Mesendoderm (in vitro differentiated cells): ENCODE measurements around the gene P3H2.

Experiments used
- DNase-seq: peaks from one replicate; pipeline ENCODE4 v3.0.0; 2013
- H2AK5ac ChIP-seq: 2 replicates; pipeline ENCODE4 v1.6.1; 2013; ENCODE audit warnings: low read length, inconsistent platforms
- H2BK120ac ChIP-seq: 2 replicates; pipeline ENCODE4 v1.6.1; 2013; ENCODE audit warnings: low read depth, mild to moderate bottlenecking, low read length, moderate library complexity, mixed read lengths
- H2BK15ac ChIP-seq: replicated peaks from 2 replicates; pipeline ENCODE4 v1.6.1; 2013; ENCODE audit warnings: low read depth, mild to moderate bottlenecking, moderate library complexity
- H2BK5ac ChIP-seq: 2 replicates; pipeline ENCODE4 v1.6.1; 2013; ENCODE audit warnings: low read length, inconsistent platforms
- H3K18ac ChIP-seq: 2 replicates; pipeline ENCODE4 v1.6.1; 2013; ENCODE audit warnings: mild to moderate bottlenecking, low read length, mixed read lengths
- H3K23ac ChIP-seq: one replicate; pipeline ENCODE4 v1.6.1; 2013; ENCODE audit warnings: low read length
- H3K27ac ChIP-seq: 2 replicates; pipeline ENCODE4 v1.5.1; 2013; ENCODE audit warnings: low read depth, mild to moderate bottlenecking, inconsistent platforms, low read length, moderate library complexity
- H3K27me3 ChIP-seq: 2 replicates; pipeline ENCODE4 v1.6.1; 2013; ENCODE audit warnings: low read length, control low read depth, mild to moderate bottlenecking, inconsistent platforms; ENCODE audit not compliant: insufficient read depth, poor library complexity
- H3K36me3 ChIP-seq: 2 replicates; pipeline ENCODE4 v1.6.1; 2013; ENCODE audit warnings: low read length, inconsistent platforms; ENCODE audit not compliant: control insufficient read depth, insufficient read depth
- H3K4ac ChIP-seq: one replicate; pipeline ENCODE4 v1.6.1; 2013; ENCODE audit warnings: low read depth, mild to moderate bottlenecking, low read length, moderate library complexity
- H3K4me1 ChIP-seq: 2 replicates; pipeline ENCODE4 v1.6.1; 2013; ENCODE audit warnings: low read depth, low read length, inconsistent platforms; ENCODE audit not compliant: control insufficient read depth
- H3K4me2 ChIP-seq: 2 replicates; pipeline ENCODE4 v1.6.1; 2013; ENCODE audit warnings: low read length
- H3K4me3 ChIP-seq: 2 replicates; pipeline ENCODE4 v1.5.1; 2013; ENCODE audit warnings: mild to moderate bottlenecking, low read length
- H3K56ac ChIP-seq: one replicate; pipeline ENCODE4 v1.6.1; 2013; ENCODE audit warnings: low read length
- H3K79me1 ChIP-seq: 2 replicates; pipeline ENCODE4 v1.6.1; 2013; ENCODE audit warnings: low read length, inconsistent platforms
- H3K79me2 ChIP-seq: 2 replicates; pipeline ENCODE4 v1.6.1; 2013; ENCODE audit warnings: mild to moderate bottlenecking, low read length; ENCODE audit not compliant: control insufficient read depth, insufficient read depth
- H3K9ac ChIP-seq: 2 replicates; pipeline ENCODE4 v1.6.1; 2013; ENCODE audit warnings: low read length, inconsistent platforms
- H4K5ac ChIP-seq: one replicate; pipeline ENCODE4 v1.6.1; 2013; ENCODE audit warnings: low read length
- H4K8ac ChIP-seq: one replicate; pipeline ENCODE4 v1.6.1; 2013; ENCODE audit warnings: low read depth, mild to moderate bottlenecking, control low read depth, low read length, moderate library complexity
- WGBS: extraction: QIAGEN DNeasy Blood & Tissue Kit; methylation state at CpG from one replicate; pipeline ENCODE4 v1.1.7; 2013; ENCODE audit warnings: low lambda C conversion rate, missing lambda C conversion rate; ENCODE audit not compliant: insufficient coverage; ENCODE audit errors: extremely low coverage; 5-methylcytosine and 5-hydroxymethylcytosine counted together

P3H2 gene

DNA sequence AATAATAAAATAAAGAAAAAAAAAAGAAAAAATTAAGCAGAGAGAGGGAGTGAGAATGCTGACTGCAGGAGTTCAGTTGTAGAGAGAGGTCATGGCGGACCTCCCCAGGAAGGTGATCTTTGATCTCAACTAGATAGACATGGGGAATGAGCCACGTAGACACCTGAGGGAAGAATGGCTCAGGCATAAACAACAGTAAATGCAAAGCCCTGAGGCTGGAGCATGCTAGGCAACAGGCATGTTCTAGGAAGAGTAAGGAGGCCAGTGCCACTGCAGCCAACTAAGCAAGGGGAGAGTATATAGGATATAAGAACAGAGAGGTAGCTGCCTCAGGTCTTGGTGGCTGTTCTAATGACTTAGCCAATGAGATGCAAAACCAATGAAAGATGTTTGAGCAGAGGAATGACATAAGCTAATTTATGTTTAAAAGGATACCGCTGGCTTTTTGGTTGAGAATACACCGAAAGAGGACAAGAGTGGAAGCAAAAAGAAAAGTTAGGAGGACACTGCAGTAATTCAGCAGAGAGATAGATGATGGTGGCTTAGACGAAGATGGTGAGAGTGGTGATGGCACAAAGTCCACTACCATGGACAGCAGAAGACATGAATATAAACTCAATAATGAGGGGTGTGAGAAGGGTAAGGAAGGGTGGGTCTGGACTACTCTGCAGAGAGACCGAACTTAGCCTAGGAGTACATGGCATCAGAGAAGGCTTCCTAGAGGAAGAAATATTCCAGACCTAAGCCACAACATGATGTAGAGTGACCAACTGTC, 174.6 kb downstream of the P3H2 start:
- Histone ChIP-seq H3K79me1 (no peaks in the 10 kb centered on the region), H2AK5ac (no peak overlapping the region), H2BK120ac (no peak overlapping the region), H3K18ac (no peak overlapping the region), H3K27me3 (no peaks in the 10 kb centered on the region), H3K9ac (no peak overlapping the region), H2BK5ac (no peak overlapping the region), H3K23ac (no peak overlapping the region), H3K4ac (no peak overlapping the region), H3K4me2 (no peak overlapping the region), H3K4me3 (no peak overlapping the region), H4K8ac (no peak overlapping the region), H3K27ac (no peak overlapping the region), H3K4me1 (no peaks in the 10 kb centered on the region), H3K56ac (no peak overlapping the region), H2BK15ac (no peak overlapping the region), H4K5ac (no peak overlapping the region), H3K79me2 (no peaks in the 10 kb centered on the region), H3K36me3 (no peaks in the 10 kb centered on the region)
- WGBS, result no CpG with 5 or more reads among the region's 6 CpGs
- no peak for DNase-seq

GRCh38 chr3:189944285-189945145, 176.2 kb downstream of the P3H2 start:
- H3K27ac ChIP-seq, result no peak overlapping the region
- H3K4me2 ChIP-seq, result no peak overlapping the region
- no peak for DNase-seq

DNA sequence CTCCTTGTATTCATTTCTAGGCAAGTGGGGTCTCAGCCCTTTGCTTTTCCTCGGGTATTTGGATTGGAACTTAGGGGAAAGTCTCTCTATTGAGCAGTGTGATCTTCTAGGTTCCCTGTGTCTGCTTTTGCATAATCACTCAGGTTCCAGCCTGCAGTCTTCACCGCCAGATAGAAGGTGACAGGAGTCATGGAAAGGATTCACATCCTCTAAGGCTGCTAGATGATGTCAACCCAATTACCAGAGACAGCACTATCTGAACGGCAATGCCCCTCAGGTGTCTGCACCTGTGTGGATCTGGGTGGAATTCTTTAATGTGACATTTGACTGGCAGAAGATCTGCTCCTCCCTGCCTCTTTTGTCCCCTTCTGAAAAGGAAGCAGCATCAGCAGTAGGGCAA, 177.7 kb downstream of the P3H2 start:
- no peak overlapping the region for H4K5ac ChIP-seq
- no peaks in the 10 kb centered on the region for H3K27me3 ChIP-seq
- WGBS, result no CpG with 5 or more reads among the region's 3 CpGs
- no peaks in the 10 kb centered on the region for H3K79me1 ChIP-seq
- DNase-seq, result no peak
- H3K23ac ChIP-seq, result no peak overlapping the region
- no peaks in the 10 kb centered on the region for H3K36me3 ChIP-seq
- H3K56ac ChIP-seq, result no peak overlapping the region
- H4K8ac ChIP-seq, result no peak overlapping the region
- no peak overlapping the region for H2BK15ac ChIP-seq
- no peaks in the 10 kb centered on the region for H3K79me2 ChIP-seq
- H3K4me3 ChIP-seq, result no peak overlapping the region
- H3K4me2 ChIP-seq, result no peak overlapping the region
- H2BK5ac ChIP-seq, result no peak overlapping the region
- no peaks in the 10 kb centered on the region for H3K4me1 ChIP-seq
- H3K27ac ChIP-seq, result no peak overlapping the region
- no peak overlapping the region for H3K18ac ChIP-seq
- no peak overlapping the region for H3K9ac ChIP-seq
- no peak overlapping the region for H2BK120ac ChIP-seq
- H3K4ac ChIP-seq, result no peak overlapping the region
- no peak overlapping the region for H2AK5ac ChIP-seq

More at GRCh38 chr3:189944285-189945145, 176.2 kb downstream of the P3H2 start:
- Histone ChIP-seq H3K4ac (no peak overlapping the region), H2BK5ac (no peak overlapping the region), H2BK120ac (no peak overlapping the region), H3K79me2 (no peaks in the 10 kb centered on the region), H2AK5ac (no peak overlapping the region), H3K4me1 (no peaks in the 10 kb centered on the region), H4K8ac (no peak overlapping the region), H3K79me1 (no peaks in the 10 kb centered on the region), H3K36me3 (no peaks in the 10 kb centered on the region), H3K9ac (no peak overlapping the region), H2BK15ac (no peak overlapping the region), H3K27me3 (no peaks in the 10 kb centered on the region), H3K56ac (no peak overlapping the region), H3K4me3 (no peak overlapping the region), H3K18ac (no peak overlapping the region), H4K5ac (no peak overlapping the region), H3K23ac (no peak overlapping the region)
- no CpG with 5 or more reads among the region's 14 CpGs for WGBS

DNA sequence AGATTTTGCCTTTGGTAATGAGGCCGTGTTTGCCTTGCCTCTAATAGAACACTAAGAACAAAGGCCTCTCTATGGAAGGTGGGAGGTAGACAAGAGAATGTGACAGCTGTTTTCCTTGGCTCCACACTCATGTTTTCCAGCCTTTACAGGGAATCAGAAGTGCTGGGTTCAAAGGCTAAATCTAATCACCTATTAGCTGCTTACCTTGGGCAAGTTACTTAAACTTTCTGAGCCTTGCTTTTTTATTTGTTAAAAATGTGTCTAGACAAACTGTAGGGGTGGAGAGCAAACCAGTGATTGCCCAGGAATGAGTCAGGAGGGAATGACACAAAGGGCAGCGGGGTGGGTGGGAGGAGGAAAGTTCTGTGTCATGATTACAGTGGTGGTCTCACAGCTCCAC, 179.0 kb downstream of the P3H2 start:
- H3K18ac ChIP-seq, result no peak overlapping the region
- H3K36me3 ChIP-seq, result no peaks in the 10 kb centered on the region
- no peak for DNase-seq
- no peak overlapping the region for H3K9ac ChIP-seq
- no CpG with 5 or more reads among the region's 2 CpGs for WGBS
- H3K79me1 ChIP-seq, result no peaks in the 10 kb centered on the region
- no peak overlapping the region for H2AK5ac ChIP-seq
- H2BK5ac ChIP-seq, result no peak overlapping the region
- H3K4me1 ChIP-seq, result no peaks in the 10 kb centered on the region
- H3K27me3 ChIP-seq, result no peaks in the 10 kb centered on the region
- no peaks in the 10 kb centered on the region for H3K79me2 ChIP-seq
- no peak overlapping the region for H2BK120ac ChIP-seq
- no peak overlapping the region for H4K5ac ChIP-seq
- H3K27ac ChIP-seq, result no peak overlapping the region
- no peak overlapping the region for H2BK15ac ChIP-seq
- no peak overlapping the region for H4K8ac ChIP-seq
- no peak overlapping the region for H3K56ac ChIP-seq
- no peak overlapping the region for H3K4ac ChIP-seq
- no peak overlapping the region for H3K4me3 ChIP-seq
- no peak overlapping the region for H3K23ac ChIP-seq
- H3K4me2 ChIP-seq, result no peak overlapping the region

- H3K79me2 ChIP-seq, result no peaks in the 10 kb centered on the region
- no peak overlapping the region for H2BK15ac ChIP-seq
- no peak overlapping the region for H2BK5ac ChIP-seq
- no peaks in the 10 kb centered on the region for H3K79me1 ChIP-seq
- no peak overlapping the region for H3K18ac ChIP-seq
- WGBS, result no CpG with 5 or more reads among the region's 5 CpGs
- no peak overlapping the region for H3K27ac ChIP-seq
- H3K4me3 ChIP-seq, result no peak overlapping the region
- H3K36me3 ChIP-seq, result no peaks in the 10 kb centered on the region
- H2BK120ac ChIP-seq, result no peak overlapping the region
- no peak overlapping the region for H4K8ac ChIP-seq
- no peak overlapping the region for H2AK5ac ChIP-seq
- H3K4me1 ChIP-seq, result no peaks in the 10 kb centered on the region
- no peak overlapping the region for H3K4me2 ChIP-seq
- DNase-seq, result no peak
- H3K27me3 ChIP-seq, result no peaks in the 10 kb centered on the region
- no peak overlapping the region for H3K4ac ChIP-seq
- H3K23ac ChIP-seq, result no peak overlapping the region
- H3K56ac ChIP-seq, result no peak overlapping the region
- no peak overlapping the region for H3K9ac ChIP-seq
- no peak overlapping the region for H4K5ac ChIP-seq
Measured at GRCh38 chr3:189941125-189941524, 179.6 kb downstream of the P3H2 start.
